Stimulated activated CD8-positive, alpha-beta memory T cell treated with anti-CD3 and anti-CD28 coated beads, Interleukin-7, amount 100 ng/mL, for 1 hour (primary cell): Measurements from ENCODE around the gene SLC13A2.

Experiments used
- DNase-seq, 2 donors: peaks; one replicate each; pipeline ENCODE4 v3.0.0-alpha.2; 2020; ENCODE audit warnings: low read depth in 2 of 2

The SLC13A2 gene

GRCh38 chr17:28492352-28493310, 19.2 kb downstream of the SLC13A2 start:
- no peak for DNase-seq

DNA sequence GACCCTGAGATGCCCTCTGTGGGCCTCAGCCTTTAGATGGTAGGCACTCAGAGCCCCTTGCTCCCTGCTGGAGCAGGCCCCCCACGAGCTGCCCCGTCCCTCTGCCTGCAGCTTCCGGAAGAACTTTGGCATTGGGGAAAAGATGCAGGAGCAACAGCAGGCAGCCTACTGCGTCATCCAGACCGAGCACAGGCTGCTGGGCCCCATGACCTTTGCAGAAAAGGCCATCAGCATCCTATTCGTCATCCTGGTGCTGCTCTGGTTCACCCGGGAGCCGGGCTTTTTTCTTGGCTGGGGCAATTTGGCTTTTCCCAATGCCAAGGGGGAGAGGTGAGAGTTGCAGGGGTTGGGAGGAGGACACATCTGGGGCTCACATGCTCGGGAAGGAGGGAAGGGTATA, 20.0 kb downstream of the SLC13A2 start:
- no peak for DNase-seq

GRCh38 chr17:28494445-28495188, 21.2 kb downstream of the SLC13A2 start:
- peak; percentile 62 to 72 for DNase-seq

GRCh38 chr17:28495635-28496034, 22.2 kb downstream of the SLC13A2 start:
- DNase-seq, result no peak

GRCh38 chr17:28497931-28498330, 24.5 kb downstream of the SLC13A2 start:
- DNase-seq, result no peak

- no peak for DNase-seq
Measured at GRCh38 chr17:28498652-28499363, 25.4 kb downstream of the SLC13A2 start.

- DNase-seq, result no peak
Measured at GRCh38 chr17:28499364-28499664, 25.9 kb downstream of the SLC13A2 start.

DNA sequence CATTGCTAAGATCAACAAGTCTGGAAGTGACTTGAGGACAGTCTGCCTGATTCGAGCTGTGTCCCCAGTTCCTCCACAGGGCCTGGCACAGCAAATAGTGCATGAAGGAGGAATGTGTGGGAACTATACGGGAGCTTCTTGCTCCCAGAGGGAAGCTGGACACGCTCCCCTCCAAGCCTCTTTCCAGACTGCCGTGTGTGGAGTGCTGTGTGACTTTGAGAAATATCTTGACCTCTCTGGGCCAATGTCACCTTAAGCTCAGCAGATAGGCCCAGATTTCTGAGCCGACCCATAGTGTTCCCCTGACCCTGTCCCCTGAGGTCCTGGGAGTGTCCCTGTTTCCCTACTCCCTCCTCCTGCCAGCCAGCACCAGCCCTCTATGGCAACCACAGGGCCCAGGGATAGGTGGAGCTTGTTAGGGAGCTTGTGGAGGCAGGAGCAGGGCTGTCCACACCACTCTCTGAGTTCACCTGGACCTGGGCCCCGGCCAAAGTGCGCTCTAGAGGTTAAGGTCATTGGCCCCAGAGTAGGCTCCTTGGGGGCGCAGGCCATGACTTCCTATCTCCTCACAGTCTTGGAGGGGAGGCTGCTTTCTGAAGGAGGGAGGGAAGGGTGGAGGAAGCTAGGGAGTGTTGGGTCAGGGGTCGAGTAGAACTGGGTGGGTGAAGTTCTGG, 26.4 kb downstream of the SLC13A2 start:
- no peak for DNase-seq

DNA sequence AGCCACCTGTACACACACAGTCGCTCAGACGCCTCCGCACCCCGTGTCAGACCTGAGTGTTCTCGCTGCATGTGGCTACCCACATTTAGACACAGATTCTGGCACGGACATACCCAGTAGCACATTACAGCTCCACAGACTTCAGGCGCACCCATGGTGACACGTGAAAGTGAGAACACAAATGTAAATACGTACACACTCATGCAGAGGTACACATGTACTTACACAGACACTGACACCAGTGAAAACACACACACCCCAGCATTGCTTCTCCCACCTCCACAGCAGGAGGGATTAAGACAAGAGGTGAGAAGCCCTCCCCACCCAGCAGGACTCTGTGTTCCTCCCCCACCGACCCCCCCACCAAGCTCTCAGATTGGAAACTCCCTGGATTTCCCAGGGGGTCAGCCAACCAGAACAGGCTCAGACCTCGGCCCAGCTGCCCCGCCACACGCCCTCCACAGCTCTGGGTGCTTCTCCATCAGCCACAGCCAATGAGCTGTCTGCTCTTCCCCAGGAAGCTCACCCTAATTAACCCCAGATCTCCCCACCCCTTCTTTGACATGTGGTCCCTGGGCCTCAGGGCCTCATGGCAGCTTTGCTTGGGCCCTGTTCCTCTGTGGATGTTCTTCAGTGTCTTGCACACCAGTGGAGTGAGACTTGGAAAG, 27.4 kb downstream of the SLC13A2 start:
- no peak for DNase-seq

GRCh38 chr17:28501421-28502284, 28.2 kb downstream of the SLC13A2 start:
- DNase-seq, result no peak

DNA sequence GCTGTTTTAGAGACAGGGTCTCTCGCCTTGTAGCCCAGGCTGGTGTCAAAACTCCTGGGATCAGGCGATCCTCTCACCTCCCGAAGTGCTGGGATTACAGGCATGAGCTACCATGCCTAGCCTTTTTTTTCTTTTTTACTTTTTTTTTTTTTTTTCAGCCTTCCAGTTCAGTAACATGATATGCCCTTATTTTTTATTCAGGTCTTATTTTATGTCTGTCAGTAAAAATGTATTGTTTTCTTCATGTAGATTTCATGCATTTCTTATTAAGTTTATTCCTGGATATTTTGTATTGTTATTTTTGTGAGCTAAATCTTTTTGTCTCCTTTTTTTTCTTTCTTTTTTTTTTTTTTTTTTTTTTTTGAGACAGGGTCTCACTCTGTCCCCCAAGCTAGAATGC, 30.0 kb downstream of the SLC13A2 start:
- no peak for DNase-seq

DNA sequence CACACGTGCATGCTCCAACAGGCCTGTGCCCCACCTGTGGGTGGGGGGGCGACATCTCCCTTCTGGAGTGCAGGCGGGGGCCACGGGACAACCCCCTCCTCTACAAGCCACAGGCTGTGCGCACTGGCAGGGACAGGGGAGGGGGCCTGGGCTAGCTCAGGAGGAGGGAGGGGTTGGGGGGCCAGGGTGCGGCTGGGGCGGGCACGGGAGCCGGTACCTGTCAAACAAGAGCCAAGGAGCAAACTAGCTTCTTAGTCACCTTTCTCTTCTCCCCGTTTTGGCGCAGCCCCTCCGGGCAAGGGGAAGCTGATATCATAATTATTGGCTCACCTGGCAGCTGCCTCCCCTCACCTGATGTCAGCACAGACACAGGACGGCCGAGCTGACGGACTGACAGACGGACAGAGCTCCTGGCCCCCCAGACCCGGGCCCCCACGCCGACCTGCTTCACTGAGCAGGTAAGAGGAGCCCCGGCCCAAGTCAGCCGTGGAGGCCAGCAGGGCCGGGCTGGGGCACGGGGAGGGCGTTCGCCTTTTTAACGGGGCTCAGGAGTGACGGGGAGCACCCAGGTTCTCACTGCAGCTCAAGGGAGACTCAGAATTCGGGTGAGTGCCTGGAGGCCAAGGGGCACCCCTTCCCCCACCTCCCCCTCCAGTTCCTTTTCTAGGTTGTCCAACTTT, 32.7 kb downstream of the SLC13A2 start, which contains the start of gene FOXN1:
Gene FOXN1, plus strand, starts transcription at position 363 of the 680 bp plus-strand sequence. CDS start 17,622 bp downstream, outside the sequence.
- no peak for DNase-seq

GRCh38 chr17:28506763-28507487, 33.5 kb downstream of the SLC13A2 start:
- DNase-seq, result no peak

DNA sequence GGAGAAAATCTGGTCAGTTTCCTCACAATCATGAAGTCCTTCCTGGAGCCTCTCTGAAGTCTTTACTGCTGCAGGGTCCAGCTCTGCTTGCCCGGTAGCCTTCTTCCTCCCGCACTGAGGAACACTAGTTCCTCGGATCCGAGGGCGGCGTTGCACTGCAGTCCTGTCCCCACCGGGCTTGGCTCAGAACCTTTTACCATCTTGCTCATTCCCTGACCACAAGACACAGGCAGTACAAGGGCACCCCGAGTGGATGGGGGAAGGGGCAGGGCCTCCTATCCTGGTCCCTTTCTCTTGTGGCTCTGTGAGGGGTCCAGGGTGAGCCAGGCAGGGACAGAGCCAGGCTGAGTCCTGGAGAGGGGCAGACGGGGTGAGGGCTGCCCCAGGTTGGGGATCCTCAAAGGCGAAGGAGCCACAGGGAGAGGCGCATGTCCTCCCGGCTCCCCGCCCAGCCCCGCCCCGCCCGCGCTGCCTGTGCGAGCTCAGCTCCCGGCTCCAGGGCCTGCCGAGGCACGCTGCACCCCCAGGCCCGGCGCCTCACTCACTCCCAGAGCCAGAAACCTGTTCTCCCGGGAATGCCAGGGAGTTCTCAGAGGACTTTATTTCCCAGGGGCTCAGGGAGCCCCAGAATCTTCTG, 34.2 kb downstream of the SLC13A2 start:
- no peak for DNase-seq

DNA sequence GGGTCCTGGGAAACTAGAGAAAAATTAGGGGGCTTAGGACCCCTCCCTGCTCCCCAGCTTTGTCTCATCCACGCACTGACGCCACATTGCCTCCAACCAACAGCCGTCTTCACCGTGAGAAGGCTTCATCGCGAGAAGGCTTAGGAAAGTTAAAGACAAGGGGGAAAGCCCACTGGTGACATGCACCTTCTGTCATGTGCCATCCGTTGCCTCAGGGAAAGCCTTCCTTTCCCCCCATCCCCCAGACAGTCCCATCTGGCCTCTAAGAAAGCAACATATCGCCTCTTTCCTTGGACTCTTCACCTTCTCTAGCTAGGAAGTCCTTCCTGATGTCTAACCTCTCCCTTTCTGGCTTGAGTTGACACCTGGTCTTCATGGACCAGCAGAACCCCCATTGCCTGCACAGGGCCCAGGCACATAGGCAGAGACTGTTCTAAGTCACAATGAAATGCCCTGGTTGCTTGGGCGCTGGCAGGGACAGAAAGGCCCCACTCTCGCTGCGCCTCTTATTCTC, 34.8 kb downstream of the SLC13A2 start:
- no peak for DNase-seq

- no peak for DNase-seq
Measured at GRCh38 chr17:28509789-28510188, 36.3 kb downstream of the SLC13A2 start.

- no peak for DNase-seq
Measured at GRCh38 chr17:28511858-28512461, 38.5 kb downstream of the SLC13A2 start.

- DNase-seq, result no peak
Measured at GRCh38 chr17:28513476-28513875, 40.0 kb downstream of the SLC13A2 start.
